K562 (cell line): ENCODE measurements around the gene DIPK1B. TPM values are rescaled to one million over a fixed set of nuclear protein-coding genes. Genes with fewer than 3 reads are reported as not detected.
A peak's percentile ranks its signal among the peaks of the same experiment; 100 is the strongest.

Experiments
- BRD4 ChIP-seq: fragments of 200-600 bp; sonication (generic); IDR thresholded peaks from 2 replicates; pipeline ENCODE4 v1.6.1; 2017; ENCODE audit warnings: inconsistent platforms
- CREB3L1 ChIP-seq: fragments of 450-650 bp; IDR thresholded peaks from 2 replicates; pipeline ENCODE4 v1.6.1; 2014; ENCODE audit warnings: low read depth, mild to moderate bottlenecking, moderate library complexity, borderline replicate concordance
- E2F8 ChIP-seq: fragments of 450-650 bp; IDR thresholded peaks from 2 replicates; pipeline ENCODE4 v1.7.1; 2018; ENCODE audit warnings: mild to moderate bottlenecking, low read depth; ENCODE audit not compliant: partially characterized antibody
- ELF1 ChIP-seq: fragments of 200-800 bp; sonication (Bioruptor generic); IDR thresholded peaks from 2 replicates; pipeline ENCODE4 v1.6.1; 2016; ENCODE audit warnings: missing genetic modification characterization, missing compliant biosample characterization
- ESRRA ChIP-seq: fragments of 450-650 bp; IDR thresholded peaks from 2 replicates; pipeline ENCODE4 v1.6.1; 2014; ENCODE audit warnings: low read depth, mild to moderate bottlenecking, moderate library complexity, borderline replicate concordance
- HNRNPLL ChIP-seq: fragments of 200-400 bp; formaldehyde crosslinking; IDR thresholded peaks from 2 replicates; pipeline ENCODE4 v1.6.1; 2017; ENCODE audit warnings: low read length, low read depth, mild to moderate bottlenecking; ENCODE audit not compliant: poor library complexity, severe bottlenecking
- KDM5B ChIP-seq: fragments of 200-600 bp; sonication (generic); IDR thresholded peaks from 2 replicates; pipeline ENCODE4 v1.6.1; 2012; ENCODE audit warnings: low read depth, mild to moderate bottlenecking, moderate library complexity, low read length, control low read depth, inconsistent platforms; ENCODE audit not compliant: insufficient replicate concordance
- MEF2A ChIP-seq: IDR thresholded peaks from 2 replicates; pipeline ENCODE4 v1.6.1; 2011; ENCODE audit warnings: low read depth, mild to moderate bottlenecking, low read length, moderate library complexity; ENCODE audit not compliant: control insufficient read depth
- MYNN ChIP-seq, 2 experiments: sonication (generic); formaldehyde crosslinking in 1 of 2; IDR thresholded peaks; 2 replicates each; pipeline versions ENCODE4 v1.5.0 to v1.6.1; 2016 to 2020; ENCODE audit warnings: antibody characterized with exemption in 1 of 2, missing genetic modification reagents in 1 of 2
- NR3C1 ChIP-seq: sonication (generic); formaldehyde crosslinking; IDR thresholded peaks from 2 replicates; pipeline ENCODE4 v1.8.1; 2022; ENCODE audit warnings: missing genetic modification reagents
- STAT6 ChIP-seq: sonication (generic); formaldehyde crosslinking; IDR thresholded peaks from 2 replicates; pipeline ENCODE4 v1.8.1; 2023; ENCODE audit warnings: mild to moderate bottlenecking, missing genetic modification reagents
- ZNF274 ChIP-seq: IDR thresholded peaks from 2 replicates; pipeline ENCODE4 v1.6.1; 2011; ENCODE audit warnings: low read depth, mild to moderate bottlenecking, low read length, moderate library complexity, borderline replicate concordance
- ZSCAN29 ChIP-seq: fragments of 450-650 bp; IDR thresholded peaks from 2 replicates; pipeline ENCODE4 v1.6.1; 2017
- polyA plus RNA-seq, 8 experiments: library from polyadenylated mRNA; depleted of rRNA in 4 of 8; stranded (reverse) in 5 of 8; unstranded in 3 of 8; fragments of >200 nt; fragmentation: Nextera tagmentation in 2 of 8; fragmentation: Illumina TruSeq in 1 of 8; extraction: Ambion mirVana in 2 of 8; extraction: Trizol in 1 of 8; gene quantifications; 2 replicates each; pipeline versions ENCODE4 v1.2.1 to v1.2.3, GENCODE V29; 2011 to 2014; ENCODE audit warnings: inconsistent platforms in 1 of 8, missing spikeins in 1 of 8
- total RNA-seq, 7 experiments: library from RNA; depleted of rRNA in 6 of 7; stranded (reverse); fragments of >200 nt in 6 of 7; fragmentation: Illumina TruSeq in 2 of 7; extraction: Trizol in 2 of 7; gene quantifications; 2 replicates each; pipeline versions ENCODE4 v1.2.1 to v1.2.3, GENCODE V29; 2011 to 2021; ENCODE audit warnings: low replicate concordance in 1 of 7
- TF ChIP-seq, protein P1 (sequence below): fragments of 200-800 bp; sonication (Bioruptor generic); IDR thresholded peaks from 2 replicates; pipeline ENCODE4 v1.6.1; 2017; ENCODE audit warnings: missing genetic modification characterization, missing compliant biosample characterization
- TF ChIP-seq, protein P2 (sequence below), 2 experiments: fragments of 450-650 bp; conservative IDR thresholded peaks; 2 replicates each; pipeline ENCODE4 v1.6.1; 2017; ENCODE audit warnings: mild to moderate bottlenecking in 2 of 2, moderate library complexity in 2 of 2
- TF ChIP-seq, protein P3 (sequence below): fragments of 250-450 bp; sonication (Bioruptor Pico); IDR thresholded peaks from 2 replicates; pipeline ENCODE4 v1.8.0; 2021; ENCODE audit warnings: borderline replicate concordance, mild to moderate bottlenecking, moderate library complexity; ENCODE audit not compliant: poor library complexity, severe bottlenecking

DIPK1B gene
- total and polyA plus RNA-seq, 9 of the 15 experiments (the other 6 are each of a cell fraction or from before 2014, with no cell fraction given) = 0.08 to 22.3 (median 5.9) TPM

DNA sequence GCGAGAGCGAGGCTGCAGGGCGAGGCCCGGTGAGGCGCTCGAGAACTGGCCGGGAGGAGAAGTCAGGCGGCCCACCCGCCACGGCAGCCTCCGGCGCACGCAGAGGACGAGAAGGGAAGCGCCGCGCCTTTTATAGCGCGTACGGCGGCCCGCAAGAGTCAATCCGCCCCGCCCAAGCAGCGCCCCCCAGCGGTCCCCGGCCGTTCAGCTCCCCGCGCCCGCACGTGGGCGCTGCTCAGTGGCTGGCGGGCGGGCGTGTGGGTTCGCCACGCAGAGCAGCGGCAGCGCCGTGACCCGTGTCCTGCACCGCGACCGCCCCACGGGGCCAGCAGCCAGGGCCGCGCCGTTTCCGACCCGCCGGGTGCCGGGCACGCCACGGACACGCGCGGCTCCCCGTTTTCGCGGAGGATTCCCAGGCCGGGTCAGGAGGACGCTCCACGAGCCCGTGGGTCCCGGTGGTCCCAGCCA, 15.7 kb downstream of the DIPK1B start (continued):
- peak; percentile 88; the same call in 1 of the 2 replicates for TF ChIP-seq STAT6
- no peak for TF ChIP-seq BRD4
- TF ChIP-seq ZNF274 = peak; percentile 40; the same call in 1 of the 2 replicates
- TF ChIP-seq MYNN (IDR thresholded peaks at IDR 0.05) = peak; percentile 28; the same call in 1 of the 2 replicates
- TF ChIP-seq MYNN (CRISPR knock-in tag; IDR thresholded peaks at IDR 0.05) = no peak
- TF ChIP-seq, protein P1, sequence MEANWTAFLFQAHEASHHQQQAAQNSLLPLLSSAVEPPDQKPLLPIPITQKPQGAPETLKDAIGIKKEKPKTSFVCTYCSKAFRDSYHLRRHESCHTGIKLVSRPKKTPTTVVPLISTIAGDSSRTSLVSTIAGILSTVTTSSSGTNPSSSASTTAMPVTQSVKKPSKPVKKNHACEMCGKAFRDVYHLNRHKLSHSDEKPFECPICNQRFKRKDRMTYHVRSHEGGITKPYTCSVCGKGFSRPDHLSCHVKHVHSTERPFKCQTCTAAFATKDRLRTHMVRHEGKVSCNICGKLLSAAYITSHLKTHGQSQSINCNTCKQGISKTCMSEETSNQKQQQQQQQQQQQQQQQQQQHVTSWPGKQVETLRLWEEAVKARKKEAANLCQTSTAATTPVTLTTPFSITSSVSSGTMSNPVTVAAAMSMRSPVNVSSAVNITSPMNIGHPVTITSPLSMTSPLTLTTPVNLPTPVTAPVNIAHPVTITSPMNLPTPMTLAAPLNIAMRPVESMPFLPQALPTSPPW = peak; percentile 84
- 0 out of 2 replicates have a peak, but pooled peaks have one; percentile 43 for TF ChIP-seq ZSCAN29
- TF ChIP-seq, protein P2, sequence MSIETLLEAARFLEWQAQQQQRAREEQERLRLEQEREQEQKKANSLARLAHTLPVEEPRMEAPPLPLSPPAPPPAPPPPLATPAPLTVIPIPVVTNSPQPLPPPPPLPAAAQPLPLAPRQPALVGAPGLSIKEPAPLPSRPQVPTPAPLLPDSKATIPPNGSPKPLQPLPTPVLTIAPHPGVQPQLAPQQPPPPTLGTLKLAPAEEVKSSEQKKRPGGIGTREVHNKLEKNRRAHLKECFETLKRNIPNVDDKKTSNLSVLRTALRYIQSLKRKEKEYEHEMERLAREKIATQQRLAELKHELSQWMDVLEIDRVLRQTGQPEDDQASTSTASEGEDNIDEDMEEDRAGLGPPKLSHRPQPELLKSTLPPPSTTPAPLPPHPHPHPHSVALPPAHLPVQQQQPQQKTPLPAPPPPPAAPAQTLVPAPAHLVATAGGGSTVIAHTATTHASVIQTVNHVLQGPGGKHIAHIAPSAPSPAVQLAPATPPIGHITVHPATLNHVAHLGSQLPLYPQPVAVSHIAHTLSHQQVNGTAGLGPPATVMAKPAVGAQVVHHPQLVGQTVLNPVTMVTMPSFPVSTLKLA (conservative IDR thresholded peaks at IDR 0.05) = peak; percentile 87 to 96
- TF ChIP-seq KDM5B = peak; percentile 99
- no peak for TF ChIP-seq MEF2A
- TF ChIP-seq, protein P3, sequence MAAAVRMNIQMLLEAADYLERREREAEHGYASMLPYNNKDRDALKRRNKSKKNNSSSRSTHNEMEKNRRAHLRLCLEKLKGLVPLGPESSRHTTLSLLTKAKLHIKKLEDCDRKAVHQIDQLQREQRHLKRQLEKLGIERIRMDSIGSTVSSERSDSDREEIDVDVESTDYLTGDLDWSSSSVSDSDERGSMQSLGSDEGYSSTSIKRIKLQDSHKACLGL = peak; percentile 98
- TF ChIP-seq E2F8 = peak; percentile 21
- peak; percentile 50 for TF ChIP-seq HNRNPLL
- peak; percentile 72 for TF ChIP-seq ESRRA
- peak; percentile 75 for TF ChIP-seq CREB3L1
- peak; percentile 85 for TF ChIP-seq ELF1
- TF ChIP-seq NR3C1 = no peak
